UCSD-AML1 (cell line): ENCODE data around the gene ADGRA3.
A peak's percentile ranks its signal among the peaks of the same experiment; 100 is the strongest.

Experiments used
- DNase-seq: peaks from one replicate; lab custom pipeline; 2025; ENCODE audit not compliant: unreplicated experiment; lab: John Stamatoyannopoulos, UW

ADGRA3 gene, protein sequence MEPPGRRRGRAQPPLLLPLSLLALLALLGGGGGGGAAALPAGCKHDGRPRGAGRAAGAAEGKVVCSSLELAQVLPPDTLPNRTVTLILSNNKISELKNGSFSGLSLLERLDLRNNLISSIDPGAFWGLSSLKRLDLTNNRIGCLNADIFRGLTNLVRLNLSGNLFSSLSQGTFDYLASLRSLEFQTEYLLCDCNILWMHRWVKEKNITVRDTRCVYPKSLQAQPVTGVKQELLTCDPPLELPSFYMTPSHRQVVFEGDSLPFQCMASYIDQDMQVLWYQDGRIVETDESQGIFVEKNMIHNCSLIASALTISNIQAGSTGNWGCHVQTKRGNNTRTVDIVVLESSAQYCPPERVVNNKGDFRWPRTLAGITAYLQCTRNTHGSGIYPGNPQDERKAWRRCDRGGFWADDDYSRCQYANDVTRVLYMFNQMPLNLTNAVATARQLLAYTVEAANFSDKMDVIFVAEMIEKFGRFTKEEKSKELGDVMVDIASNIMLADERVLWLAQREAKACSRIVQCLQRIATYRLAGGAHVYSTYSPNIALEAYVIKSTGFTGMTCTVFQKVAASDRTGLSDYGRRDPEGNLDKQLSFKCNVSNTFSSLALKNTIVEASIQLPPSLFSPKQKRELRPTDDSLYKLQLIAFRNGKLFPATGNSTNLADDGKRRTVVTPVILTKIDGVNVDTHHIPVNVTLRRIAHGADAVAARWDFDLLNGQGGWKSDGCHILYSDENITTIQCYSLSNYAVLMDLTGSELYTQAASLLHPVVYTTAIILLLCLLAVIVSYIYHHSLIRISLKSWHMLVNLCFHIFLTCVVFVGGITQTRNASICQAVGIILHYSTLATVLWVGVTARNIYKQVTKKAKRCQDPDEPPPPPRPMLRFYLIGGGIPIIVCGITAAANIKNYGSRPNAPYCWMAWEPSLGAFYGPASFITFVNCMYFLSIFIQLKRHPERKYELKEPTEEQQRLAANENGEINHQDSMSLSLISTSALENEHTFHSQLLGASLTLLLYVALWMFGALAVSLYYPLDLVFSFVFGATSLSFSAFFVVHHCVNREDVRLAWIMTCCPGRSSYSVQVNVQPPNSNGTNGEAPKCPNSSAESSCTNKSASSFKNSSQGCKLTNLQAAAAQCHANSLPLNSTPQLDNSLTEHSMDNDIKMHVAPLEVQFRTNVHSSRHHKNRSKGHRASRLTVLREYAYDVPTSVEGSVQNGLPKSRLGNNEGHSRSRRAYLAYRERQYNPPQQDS (N-terminal part only)

DNA sequence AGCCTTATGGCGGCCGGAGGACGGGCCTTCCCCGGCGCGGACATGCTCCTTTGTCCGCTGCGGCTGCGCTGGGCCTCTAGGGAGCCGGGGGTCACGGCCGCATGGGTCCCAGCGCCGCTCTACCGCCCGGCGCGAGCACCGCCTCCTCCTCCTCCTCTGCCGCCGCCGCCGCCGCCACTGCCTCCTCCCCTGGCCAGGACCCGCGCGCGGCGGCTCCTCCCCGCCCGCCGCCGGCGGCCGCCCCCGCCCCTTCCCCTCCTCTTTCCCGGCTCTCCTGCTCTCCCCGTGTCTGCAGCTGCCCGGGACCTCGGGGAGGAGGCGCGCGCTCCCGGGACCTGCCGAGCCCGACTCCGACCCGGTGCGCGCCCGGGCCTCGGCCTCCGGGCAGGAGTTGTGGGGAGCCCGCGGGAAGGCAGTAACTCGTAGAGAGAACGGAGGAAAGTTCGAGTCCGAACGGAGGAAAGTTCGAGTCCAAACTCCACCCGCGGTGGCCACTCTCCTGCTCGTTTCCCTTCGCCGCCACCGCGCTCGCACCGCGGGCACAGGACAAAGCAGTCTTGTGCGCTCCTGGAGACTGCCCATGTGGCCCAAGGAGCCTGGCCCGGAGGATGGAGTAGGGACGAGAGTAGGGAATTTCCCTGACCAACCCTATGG, at the start of gene ADGRA3:
Gene ADGRA3, minus strand, starts transcription at position 179 of the 654 bp plus-strand sequence. CDS start 282 bp downstream, outside the sequence.
- DNase-seq = peak; percentile 50

DNA sequence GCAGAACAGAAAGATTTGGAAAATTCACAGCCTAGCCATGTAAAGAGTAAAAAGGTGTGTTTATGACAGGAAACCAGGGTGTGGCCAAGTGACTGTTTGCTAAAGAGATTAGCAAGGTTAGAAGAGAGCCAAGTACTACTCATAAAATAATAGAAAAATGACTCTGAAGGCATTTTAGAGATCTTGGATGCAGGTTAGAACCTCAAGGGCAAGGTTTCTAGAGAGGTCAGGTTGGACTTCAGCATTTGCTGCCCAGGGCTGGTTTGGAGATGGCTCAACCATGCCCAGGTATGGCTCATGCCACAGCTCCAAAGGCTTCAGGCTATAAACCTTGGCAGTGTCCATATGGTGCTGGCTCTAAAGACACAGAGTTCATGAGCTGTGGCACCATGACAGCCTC, 40.6 kb upstream of the ADGRA3 start:
- DNase-seq = no peak

DNA sequence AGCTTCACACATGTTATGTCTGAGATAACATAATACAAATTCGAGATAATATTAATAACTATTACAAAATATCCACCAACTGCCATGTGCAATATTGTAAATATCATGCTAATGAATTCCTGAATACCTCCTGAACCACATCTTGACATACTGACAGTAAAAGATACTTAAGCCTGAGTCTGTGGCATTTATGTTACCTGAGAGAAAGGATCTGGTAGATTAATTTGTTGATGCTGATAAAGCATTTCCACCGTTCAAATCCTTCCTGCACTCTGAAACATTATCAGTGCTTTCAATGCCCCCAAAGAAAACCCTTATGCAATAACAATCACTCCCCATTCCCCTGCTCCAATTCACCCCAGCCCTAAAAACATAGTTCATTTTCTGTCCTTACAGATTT, 38.8 kb upstream of the ADGRA3 start:
- no peak for DNase-seq

DNA sequence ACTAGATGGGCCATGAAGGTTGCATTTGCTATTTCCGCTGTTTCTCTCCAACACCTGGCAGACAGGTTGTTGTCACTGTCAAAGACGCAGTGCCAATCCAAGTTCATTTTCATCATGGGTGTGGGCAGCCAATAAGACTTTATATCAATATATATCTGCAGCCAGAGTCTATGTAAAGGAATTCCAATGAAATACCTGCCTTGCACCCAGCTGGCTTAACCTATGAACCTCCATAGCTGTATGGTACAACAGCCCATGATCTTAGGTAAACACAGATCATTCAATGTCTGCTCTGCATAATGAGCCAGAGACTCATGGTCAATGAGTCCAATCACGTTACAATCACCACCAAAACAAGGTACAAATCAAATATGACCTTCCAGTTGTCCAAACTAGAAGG, 37.7 kb upstream of the ADGRA3 start:
- DNase-seq = no peak

DNA sequence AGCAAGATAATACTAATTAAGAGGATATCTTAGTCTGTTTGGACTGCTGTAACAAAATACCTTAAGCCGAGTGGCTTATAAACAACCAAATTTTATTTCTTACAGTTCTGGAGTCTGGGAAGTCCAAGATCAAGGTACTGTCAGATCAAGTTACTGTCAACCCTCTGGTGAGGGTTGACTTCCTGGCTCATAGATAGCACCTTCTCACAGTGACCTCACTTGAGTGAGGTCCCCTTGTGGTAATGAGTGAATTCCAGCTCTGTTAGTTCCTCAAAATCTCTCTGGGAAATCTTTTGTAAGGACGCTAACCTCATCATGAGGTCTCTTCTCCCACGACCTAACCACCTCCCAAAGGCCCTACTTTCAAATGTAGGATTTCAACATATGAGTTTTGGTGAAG, 36.9 kb upstream of the ADGRA3 start:
- no peak for DNase-seq

DNA sequence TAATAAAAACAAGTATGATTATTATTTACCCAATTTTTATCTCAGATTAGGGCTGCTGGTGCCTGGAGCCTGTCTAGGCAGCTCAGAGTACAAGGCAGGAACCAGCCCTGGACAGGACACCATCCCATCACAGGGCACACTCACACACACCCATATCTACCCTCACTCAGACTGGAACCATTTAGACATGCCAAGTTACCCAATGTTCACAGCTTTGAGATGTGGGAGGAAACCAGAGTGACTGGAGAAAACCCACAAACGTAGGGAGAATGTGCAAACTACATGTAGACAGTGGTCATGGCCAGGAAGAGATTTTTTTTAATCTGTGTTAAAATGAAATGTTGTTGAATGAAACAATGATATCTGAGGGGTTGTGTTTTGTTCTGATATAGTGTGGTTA, 35.7 kb upstream of the ADGRA3 start:
- no peak for DNase-seq

DNA sequence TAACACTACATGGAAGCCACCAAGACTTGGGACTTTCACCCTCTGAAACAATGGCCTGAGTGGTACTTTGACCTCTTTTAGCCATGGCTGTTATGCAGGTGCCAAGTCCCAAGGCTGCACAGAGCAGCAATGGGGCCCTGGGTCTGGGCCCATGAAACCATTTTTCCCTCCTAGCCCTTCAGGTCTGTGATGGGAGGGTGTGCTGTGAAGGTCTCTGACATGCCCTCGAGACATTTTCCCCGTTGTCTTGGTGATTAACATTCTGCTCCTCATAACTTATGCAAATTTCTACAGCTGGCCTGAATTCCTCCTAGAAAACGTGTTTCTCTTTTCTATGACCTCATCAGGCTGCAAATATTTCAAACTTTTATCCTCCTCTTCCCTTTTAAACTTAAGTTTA, 30.4 kb upstream of the ADGRA3 start:
- no peak for DNase-seq

DNA sequence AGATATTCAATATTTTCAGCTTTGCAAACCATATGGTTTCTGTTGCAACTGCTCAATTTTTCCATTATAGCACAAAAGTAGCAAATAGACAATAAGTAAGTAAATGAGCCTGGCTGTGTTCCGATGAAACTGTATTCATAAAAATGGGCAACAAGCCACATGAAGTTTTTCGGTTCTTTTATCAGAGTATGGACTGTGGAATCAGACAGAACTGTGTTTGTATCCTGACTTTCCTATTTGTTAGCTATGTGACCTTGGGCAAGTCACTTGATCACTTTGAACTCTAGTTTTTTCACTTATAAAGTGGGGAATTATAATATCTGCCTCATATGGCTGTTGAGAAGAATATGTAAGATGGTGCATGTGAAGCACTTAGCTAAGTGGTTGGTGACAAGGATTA, 23.4 kb upstream of the ADGRA3 start:
- DNase-seq = no peak

DNA sequence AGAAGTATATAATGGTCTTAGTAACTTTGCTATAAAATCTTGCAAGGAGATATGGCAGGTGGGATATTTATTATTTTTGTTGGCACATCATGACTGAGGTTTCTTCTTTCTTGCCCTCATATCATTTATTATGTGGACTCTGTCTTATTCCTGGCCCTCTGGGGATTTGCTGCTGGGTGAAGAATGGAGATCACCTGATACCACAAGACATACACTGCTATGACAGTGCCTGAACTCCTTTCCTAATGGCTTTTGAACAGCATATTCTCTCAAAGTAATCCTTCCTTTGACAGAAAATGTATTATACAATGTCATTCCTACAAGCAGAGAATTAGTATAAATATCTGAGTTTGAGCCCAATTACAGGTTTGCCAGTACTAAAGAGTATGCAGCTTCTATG, 22.0 kb upstream of the ADGRA3 start:
- no peak for DNase-seq

DNA sequence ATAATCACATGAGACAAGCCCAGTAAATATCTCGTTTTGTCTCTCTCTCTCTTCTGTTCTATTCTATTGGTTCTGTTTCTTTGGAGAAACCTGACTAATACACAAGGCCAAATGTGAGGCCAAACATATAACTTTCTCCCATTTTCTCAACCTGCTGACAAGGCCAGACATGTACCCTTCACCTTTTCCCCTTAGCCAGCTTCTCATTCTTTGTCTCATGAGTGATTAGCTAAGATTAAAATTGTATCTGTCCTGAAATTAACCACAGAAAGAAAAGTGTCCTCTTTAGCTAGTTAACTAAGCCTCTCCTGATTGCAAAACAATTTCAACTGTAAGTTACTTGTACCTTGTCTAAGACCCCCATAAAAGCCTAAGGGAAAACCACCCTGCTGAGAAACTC, 18.5 kb upstream of the ADGRA3 start:
- no peak for DNase-seq

DNA sequence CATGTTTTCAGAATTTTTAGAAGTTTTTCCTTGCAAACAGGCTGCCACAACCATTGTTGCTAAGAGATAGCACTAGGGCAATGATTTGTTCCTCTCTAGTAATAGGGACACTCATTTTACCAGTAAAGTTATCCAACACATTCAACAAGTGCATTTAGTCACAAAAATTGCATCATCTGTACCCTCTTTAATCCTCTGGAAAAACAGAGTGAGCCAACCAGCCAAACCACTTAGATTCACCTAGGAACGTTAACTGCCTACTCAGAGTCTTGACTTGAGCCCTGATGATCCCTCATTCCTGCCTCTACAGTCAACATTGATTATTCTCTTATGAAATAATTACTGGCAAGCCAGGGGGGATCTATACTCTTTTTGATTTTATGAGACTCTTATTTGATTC, 17.0 kb upstream of the ADGRA3 start:
- no peak for DNase-seq

DNA sequence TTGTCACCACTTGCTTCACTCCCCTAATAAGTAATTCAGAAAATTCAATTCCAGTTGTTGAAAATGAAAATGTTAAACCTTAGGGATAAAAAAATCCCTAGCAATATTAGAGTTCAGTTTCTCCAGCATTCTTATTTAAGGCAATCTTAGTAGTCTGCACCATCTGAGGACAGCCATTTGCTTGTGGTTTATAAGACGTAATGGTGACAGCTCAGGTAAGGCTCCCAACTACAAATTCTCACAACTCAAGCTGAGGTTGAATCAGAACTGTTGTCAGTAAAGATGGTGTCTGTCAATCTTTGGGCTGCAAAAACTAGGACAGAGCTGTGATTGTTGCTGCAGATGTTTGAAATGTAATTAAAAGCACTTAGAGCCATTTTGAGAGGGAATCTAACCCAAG, 16.3 kb upstream of the ADGRA3 start:
- DNase-seq = no peak

DNA sequence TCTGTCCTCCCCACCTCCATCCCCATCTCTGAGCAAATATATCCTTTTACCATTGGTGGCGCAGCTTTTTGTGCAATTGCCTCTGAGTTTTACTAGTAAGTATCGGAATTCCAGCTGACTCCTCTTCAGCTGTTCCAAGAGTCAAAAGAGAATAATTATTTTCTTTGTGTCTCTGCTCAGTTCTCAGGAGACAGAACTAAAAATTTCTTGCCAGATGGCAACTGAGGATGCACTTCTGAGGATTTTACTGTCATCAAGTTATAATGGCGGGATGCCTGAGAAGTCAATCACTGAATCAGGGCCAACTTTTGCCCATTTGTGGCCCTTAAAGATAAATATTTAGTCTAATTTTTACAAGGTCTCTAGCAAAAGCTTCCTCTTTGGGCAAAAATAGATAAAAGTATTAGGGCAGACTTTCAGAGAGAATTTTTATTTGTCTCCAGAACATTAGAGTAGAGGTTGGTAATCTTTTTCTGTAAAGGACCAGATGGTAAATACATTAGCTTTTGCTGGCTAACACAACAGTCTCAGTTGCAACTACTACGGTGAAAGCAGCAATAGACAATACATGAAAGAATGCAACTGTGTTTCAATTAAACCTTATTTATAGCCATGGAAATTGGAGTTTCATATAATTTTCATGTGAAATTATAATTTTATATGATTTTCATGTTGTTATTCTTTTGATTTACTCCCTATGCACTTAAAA, 15.6 kb upstream of the ADGRA3 start:
- no peak for DNase-seq

DNA sequence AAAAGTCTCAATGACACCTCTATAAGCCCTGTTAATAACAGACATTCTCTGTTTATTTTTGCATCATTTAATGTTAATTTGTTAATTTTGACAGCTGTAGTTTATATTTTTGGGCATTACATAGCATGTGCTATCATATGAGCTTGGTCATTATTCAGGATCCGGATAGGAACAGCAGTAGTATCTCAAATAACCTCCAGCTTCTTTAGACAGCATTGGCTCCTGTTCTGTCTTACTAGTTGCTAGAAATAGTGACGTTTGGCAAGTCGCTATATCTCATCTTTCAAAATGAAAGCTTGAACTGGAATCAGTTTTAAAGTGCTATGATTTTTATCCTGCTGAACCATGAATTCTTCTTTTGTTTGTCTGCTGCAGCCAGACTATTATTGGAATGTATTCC, 9.0 kb upstream of the ADGRA3 start:
- no peak for DNase-seq

DNA sequence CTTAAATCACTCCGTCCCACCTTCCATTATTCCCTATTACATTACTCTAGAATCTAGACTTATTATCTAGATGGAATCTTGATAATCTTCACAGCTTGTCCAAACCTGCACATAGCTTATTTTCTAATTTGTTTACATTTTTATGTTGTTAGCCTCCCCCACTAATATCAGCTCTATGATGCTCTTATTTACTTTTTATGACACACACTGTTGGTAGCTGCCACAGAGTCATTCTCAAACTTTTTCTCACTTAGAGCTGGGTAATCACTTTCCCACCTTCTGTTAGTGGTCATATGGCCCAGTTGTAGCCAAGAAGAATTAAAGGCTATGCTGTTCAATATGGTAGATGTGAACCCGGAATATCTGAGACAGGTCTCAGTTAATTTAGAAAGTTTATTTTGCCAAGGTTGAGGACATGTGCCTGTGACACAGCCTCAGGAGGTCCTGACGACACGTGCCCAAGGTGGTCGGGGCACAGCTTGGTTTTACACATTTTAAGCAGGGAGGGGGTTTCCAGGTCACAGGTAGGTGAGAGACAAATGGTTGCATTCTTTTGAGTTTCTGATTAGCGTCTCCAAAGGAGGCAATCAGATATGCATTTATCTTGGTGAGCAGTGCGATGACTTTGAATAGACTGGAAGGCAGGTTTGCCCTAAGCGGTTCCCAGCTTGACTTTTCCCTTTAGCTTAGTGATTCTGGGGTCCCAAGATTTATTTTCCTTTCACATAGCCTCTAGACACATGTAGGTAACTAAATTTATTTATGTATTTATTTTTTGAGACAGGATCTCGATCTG, 7.0 kb upstream of the ADGRA3 start:
- no peak for DNase-seq

DNA sequence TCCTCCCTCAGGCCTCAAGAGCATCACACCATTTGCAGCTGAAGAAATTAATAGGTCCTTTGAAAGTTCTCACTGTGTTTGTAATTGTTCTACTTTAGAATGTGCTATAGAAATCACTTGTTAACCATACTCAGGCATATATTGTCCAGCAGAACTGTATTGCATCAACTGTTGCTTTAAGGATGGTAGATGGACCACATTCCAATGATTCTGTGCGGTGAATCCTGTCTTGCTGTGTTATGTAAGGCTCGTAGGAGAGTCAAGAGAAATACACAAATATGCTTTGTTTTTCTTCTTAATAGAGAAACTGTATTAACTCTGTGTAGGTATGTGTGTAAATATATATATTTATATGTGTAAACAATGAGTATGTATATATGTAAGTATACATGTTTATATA, 6.3 kb upstream of the ADGRA3 start:
- no peak for DNase-seq

DNA sequence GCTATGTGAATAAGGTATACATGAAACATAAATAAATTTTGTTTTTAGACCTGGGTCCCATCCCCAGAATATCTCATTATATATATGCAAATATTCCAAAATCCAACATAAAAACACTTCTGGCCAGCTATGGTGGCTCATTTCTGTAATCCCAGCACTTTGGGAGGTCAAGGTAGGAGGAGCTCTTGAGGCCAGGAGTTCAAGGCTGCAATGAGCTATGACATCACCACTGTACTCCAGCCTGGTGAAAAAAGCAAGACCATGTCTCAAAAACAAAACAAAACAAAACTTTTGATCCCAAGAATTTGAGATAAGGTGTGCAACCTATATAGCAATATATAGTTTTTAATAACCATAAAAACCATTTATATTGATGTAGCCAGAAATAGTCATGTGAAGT, 5.4 kb upstream of the ADGRA3 start:
- DNase-seq = no peak

DNA sequence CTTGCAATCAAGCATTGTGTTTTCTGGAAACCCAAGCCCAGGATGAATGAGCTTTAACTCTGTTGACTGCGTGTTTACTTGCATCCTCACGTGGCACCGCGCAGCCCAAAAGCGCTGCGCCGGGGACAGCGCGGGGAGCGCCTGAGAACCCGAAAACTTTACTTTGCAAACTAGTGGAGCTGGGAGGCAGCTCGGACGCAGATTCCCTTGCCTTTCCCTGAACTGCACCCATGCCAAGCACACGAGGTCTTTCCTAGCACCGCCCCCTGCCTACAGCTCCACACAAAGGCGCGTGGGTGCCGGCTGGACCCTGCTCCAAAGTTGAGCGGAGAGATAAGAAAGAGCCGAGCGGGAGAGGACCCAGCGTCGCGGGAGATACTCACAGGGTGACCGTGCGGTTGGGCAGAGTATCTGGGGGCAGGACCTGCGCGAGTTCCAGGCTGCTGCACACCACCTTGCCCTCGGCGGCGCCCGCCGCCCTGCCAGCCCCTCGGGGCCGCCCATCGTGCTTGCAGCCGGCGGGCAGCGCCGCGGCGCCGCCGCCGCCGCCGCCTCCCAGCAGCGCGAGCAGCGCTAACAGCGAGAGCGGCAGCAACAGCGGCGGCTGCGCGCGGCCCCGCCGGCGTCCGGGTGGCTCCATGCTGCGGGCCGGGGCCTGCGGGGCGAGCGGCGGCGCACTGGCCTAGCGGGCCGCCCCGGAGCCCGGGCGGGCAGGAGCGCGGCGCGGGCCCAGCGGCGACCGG, 550 bp downstream of the ADGRA3 start:
- DNase-seq = peak; percentile 55

DNA sequence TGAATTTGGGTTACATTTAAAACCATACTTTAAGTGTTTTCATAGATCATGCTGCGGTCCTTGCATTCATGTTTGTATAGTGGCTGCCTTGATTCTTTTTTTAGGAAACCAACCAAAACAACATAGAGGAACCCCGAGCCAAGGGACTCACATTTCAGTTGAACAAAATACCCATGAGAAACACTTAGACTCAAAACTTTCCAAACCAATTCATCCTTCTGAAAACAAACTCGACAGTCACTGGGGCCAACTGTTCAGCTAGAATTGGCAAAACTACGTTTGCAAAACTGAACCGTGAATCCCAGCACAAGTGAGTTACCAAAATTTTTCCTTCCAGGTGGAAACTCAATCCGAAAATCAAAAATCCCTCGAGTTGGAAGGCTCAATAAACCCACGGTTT, 1.4 kb downstream of the ADGRA3 start:
- no peak for DNase-seq
